Activated gamma-delta T cell (primary cell): Measurements from ENCODE around the gene RETSAT.
A peak's percentile ranks its signal among the peaks of the same experiment; 100 is the strongest.
"Not testable (repeated sequence)": the region's sequence is repeated elsewhere in the genome, so short reads cannot be mapped to it uniquely, and the experiment has no call there.

ENCODE experiments used
- DNase-seq: peaks from one replicate; lab custom pipeline; 2025; lab: John Stamatoyannopoulos, UW
- total RNA-seq, 2 donors: gene quantifications; one replicate each; lab custom pipeline; 2026; lab: John Stamatoyannopoulos, UW

The RETSAT gene
- 41.5 to 42.5 reads per million in 2 donors for total RNA-seq

DNA sequence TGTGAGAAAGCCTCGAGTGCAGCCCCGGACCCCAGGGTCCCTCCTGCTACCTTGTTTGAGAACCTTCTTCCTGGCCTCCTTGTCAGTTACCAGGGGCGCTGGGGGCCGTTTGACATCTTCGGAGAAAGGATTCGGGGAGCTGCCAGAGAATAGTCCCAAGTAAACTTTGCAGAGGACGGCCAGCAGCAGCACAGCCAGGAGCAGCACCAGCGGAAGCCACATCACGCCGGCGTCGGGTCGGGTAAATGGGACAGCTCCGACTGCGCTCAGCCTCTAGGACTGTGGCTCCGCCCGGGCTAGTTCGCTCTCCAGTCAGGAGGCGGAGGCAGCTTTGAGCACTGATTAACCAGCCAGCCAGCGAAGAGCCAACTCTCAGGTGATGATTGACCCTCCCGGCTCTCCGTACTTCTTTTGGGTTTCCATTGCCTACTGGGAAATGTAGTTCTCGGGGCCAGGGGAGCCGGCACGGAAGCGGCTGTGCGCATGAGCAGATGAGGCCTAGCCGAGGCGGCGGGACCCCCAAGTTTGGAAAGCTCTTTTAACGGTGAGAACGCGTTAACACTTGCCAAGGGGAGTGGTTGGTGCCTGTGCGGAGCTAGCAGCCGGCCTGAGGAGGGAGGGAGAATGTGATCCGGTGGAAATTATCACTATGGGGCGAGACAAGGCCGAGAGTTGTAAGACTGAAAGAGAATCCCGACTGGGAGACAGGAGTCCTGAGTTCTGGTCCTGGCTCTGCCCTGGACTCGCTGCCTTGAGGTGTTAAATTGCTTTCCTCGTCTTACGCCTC lies at the start of gene RETSAT, which contains the start of gene ELMOD3:
RETSAT (minus strand) TSS at position 243 of the 787 bp plus-strand sequence; CDS start at position 222, 21 bp downstream.
ELMOD3 (plus strand) TSS at position 484 of the 787 bp plus-strand sequence. CDS start 2,430 bp downstream, outside the sequence.
- peak; percentile 83 for DNase-seq

DNA sequence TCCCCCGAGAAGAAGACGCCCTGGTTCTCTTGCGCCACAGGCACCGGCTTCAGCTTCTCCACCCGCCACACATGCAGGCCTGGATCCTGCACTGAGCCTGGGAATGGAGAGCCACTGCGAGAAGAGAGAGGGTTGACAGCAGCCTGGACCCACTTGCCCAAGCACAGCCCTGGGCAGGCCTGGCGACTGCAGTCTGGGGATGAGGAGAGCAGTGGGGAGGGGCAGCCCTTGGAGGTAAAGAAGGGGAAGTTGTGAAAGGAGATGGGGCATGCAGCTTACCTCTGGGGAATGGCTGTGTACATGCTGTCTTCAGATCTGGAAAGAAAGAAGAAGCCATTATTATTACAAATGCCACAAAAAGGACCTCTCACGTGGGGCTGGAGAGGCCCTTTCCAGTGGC lies 47.5 kb upstream of the RETSAT start:
- DNase-seq = no peak

DNA sequence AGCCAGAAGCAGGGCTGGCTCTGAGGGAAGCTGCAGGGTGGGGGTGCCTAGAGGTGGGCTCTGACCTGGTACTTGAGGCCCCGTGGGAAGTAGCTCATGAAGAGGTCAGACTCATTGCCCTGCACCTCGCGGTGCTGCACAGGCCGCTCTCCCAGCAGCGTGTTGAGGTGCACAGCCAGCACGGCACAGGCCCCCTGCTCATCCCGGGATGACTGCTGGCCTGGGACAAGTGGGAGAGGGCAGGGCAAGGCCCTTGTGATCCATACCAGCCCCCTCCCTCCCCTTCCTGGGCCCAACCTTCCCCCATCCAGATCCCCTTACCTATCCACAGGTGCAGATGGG lies 47.1 kb upstream of the RETSAT start:
- DNase-seq = no peak

DNA sequence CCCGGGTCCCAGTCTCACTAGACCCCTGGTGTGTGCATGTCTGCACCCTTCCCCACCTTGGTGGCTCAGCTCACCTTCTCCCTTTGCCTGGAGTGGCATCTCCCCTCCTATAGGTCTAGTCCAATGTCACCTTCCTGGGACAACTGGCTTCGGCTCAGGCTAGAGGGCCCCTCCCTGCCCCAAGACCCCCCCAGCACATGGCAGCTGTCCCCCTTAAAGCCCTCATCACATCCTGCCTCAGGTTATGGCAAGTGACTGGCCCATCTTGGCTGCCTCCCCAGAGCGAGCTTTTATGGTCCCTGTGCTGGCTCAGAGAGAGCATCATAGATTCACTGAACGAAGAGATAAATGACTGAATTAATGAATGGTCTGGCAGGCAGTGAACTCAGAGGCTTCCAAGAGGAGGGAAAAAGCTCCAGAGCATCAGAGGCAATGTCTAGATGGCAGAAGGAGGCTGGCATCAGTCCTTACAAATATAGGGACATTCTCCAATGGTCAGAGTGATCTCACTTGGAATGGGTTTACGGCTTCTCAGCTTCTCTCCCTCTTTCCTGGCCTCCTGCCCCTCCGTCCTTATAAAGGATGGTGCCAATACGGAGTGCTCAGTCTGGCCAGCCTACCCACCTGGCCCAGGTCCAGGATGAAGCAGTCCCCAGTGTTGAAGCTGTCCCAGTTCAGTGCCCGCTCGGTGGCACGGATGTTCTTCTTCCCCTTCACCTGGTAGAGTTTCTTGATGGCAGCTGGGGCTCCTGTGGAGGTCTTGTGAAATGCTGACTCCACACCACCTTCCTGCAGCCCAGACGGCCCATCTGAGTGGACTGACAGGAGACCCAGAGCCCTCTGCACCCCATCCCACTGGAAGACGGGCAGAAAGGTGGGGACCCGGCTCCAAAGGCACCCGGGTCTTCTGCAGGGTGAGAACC lies 46.5 kb upstream of the RETSAT start:
- no peak for DNase-seq

DNA sequence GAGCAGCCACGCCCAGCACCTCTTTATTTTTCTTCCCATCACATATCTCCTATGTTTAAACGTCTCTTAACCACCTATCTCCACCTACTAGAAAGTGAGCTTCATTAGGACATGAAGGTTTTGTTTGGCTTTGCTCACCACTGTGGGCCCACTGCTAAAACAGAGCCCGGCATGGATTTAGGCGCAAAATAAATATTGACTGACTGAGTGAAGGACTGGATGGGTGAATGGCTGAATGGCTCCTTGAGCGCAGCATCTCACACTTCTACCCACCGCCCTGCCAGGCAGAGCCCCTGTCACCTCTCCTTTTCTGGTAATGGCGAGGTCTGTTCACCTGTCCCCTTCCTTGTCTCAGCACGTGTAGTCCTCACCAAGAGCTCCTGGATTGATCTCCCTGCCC lies 45.7 kb upstream of the RETSAT start:
- no peak for DNase-seq

DNA sequence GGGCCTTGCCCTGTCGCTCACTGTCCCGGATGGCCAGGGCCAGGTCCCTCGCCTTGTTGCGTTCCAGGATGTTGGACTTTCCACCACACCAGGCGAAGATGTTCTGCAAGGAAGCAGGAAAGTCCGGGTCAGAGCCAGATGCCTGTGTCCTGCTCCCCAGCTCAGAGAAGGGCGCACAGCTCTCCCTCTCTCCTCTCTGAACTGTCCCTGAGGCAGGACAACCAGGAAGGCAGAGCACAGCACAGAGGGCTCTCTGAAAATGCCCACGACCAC lies 44.8 kb upstream of the RETSAT start:
- no peak for DNase-seq

DNA sequence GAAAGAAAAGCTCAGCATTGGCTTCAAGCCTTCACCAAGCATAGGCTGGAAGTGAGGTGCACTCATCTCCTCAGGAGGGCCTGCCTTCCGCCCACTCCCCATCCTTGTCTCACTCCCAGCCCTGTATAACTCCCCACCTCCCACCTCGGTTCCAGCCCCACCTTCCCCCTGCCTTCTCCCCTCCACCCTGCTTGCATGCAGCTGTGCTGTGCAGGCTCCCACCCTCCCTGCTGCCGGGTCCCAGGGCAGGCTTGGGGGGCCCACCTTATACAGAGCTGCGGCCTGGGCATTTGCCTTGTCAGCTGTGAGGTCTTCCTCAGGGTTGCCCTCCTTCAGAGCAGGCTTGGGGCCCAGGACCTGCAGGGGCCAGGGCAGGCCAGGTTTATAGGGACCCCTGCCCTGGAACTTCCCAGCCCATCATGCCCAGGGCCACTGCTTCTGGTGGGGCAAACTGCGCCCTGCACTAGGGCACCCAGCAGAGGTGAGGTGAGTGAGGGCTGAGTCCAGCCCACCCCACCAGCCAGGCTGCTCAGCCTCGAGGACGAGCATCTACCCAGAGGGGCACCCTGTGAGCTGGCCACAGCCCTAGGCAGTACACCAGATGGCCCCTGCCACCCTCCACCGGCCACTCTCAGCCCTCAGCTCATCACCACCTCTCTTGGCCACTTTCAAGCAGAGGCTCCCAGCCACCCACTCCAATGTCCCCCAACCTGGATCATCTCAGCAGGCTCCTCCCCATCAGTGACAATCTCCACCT lies 44.3 kb upstream of the RETSAT start:
- DNase-seq = no peak

- no peak for DNase-seq
Observed at GRCh38 chr2:85397925-85398331, 43.6 kb upstream of the RETSAT start.

DNA sequence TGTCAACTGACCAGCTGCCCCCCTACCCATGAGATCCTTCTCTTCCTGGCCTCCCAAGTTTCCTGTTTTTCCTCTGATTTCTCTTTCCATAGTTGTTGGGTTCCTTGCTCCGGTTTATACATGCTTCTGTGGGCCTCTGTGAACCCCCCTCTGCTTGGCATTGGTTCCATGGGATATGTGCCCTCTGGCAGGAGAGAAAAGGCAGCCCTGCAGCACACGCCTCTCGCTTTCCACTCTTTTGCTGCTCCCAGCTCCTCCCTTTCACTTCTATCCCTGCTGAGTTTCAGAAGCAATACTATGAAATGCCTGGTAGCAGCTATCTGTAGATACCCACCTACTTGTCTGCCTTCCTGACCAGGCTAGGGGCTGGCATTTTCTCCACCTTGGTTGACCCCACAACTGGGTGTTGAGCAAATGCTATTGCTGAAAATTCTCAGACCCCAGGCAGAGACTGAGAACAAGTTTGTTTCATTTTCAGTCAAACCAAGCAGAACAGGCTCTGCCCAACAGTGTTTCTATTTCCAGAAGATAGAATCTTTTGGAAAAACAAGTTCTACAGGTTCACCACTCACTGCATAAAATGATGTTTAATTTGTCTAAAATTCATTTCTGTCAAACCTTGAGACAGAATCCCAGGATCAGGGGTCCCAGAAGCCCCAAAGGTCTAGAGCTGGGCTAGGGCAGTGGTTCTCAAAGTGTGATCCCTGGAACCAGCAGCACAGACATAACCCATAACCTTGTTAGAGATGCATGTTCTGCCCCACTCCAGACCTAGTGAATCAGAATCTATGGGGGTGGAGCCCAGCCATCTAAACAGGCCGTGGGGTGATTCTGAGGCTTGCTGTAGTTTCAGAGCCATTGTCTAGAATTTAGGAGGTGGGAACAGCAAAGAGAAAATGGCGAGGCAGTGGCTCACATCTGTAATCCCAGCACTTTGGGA lies 42.5 kb upstream of the RETSAT start:
- no peak for DNase-seq

DNA sequence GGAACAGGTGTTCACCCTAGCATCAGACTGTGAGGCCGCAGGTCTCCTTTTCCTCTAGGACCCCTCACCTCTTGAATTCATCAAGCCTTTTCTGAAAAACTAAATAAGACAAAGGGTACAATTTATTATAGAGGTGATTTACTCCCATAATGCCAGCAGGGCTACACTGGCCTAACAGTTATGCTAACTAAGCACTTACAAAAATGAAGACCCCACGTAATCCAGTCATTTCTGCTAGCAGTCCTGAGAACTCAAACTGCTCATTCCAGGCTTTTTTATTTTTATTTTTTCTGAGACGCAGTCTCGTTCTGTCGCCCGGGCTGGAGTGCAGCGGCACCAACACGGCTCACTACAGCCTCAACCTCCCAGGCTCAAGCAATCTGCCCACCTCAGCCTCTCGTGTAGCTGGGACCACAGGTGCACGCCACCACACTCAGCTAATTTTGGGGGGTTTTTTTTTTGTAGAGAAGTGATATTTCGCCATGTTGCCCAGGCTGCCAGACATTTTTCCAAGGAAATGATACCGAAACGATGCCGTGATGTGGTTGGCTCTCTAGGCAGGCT lies 41.7 kb upstream of the RETSAT start:
- DNase-seq = no peak

- DNase-seq = no peak
Observed at GRCh38 chr2:85394976-85395375, 40.6 kb upstream of the RETSAT start.

- no peak for DNase-seq
Observed at GRCh38 chr2:85394261-85394681, 39.9 kb upstream of the RETSAT start.

DNA sequence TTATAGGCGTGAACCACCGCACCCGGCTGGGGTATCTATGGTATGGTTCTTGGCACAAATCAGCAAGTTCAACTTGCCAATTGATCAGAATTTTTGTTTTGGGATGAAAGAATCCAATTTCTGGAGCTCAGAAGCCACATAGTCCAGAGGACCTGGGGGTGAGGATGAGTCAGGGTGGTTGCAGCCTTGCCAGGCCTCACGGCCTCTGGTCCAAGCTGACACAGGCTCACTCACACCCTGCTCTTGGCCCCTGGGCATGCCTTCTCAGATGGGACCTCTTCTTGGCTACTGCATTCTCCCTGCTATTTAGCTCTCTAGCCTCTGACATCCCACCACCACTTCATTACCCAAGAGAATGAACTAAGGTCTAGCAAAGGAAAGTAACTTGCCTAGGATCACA lies 39.5 kb upstream of the RETSAT start:
- DNase-seq = no peak

- DNase-seq = peak; percentile 30
Observed at GRCh38 chr2:85390941-85391669, 36.8 kb upstream of the RETSAT start.

- DNase-seq = no peak
Observed at GRCh38 chr2:85388878-85389538, 34.7 kb upstream of the RETSAT start.

DNA sequence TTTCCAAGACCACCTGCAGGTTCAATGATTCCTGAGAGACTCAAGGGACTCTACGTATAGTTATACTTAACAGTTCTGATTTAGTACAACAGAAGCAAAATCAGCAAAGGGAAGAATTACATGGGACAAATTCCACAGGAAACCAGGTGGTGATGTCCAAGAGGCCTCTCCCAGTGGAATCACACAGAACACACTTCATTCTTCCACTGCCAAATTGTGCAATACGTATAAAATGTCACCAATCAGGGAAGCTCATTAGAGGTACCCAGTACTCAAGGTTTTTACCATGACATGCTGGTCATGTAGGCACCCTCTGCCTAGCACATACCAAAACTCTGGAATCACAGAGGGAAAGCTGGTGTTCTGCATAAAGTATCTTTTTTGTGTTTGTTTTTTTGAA lies 33.4 kb upstream of the RETSAT start:
- no peak for DNase-seq

- DNase-seq = no peak
Observed at GRCh38 chr2:85385746-85386145, 31.4 kb upstream of the RETSAT start.

GRCh38 chr2:85383850-85384249 lies 29.5 kb upstream of the RETSAT start:
- DNase-seq = no peak

DNA sequence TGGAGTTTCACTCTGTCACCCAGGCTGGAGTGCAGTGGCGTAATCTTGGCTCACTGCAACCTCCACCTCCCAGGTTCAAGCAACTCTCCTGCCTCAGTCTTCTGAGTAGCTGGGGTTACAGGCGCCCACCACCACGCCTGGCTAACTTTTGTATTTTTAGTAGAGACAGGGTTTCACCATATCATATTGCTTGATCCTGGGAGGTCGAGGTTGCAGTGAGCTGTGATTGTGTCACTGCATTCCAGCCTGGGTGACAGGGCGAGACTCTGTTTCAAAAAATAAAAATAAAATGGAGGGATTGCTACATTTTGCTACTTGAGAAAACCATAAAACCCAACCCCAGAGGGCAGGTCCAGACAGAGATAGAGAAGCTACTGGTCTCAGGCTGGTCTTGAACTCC lies 28.8 kb upstream of the RETSAT start:
- not testable (repeated sequence) for DNase-seq

GRCh38 chr2:85380048-85380447 lies 25.7 kb upstream of the RETSAT start:
- no peak for DNase-seq
